Stimulated activated CD4-positive, alpha-beta T cell treated with anti-CD3 and anti-CD28 coated beads, Interleukin-15, amount 100 ng/mL, for 1 hour (primary cell): ENCODE measurements around the gene EME1.
A peak's percentile ranks its signal among the peaks of the same experiment; 100 is the strongest.
"Not testable (repeated sequence)": the region's sequence is repeated elsewhere in the genome, so short reads cannot be mapped to it uniquely, and the experiment has no call there.

Experiments
- DNase-seq, 2 donors: peaks; one replicate each; pipeline ENCODE4 v3.0.0-alpha.2; 2020; ENCODE audit warnings: low read depth in 1 of 2, low spot score in 1 of 2

EME1 gene

DNA sequence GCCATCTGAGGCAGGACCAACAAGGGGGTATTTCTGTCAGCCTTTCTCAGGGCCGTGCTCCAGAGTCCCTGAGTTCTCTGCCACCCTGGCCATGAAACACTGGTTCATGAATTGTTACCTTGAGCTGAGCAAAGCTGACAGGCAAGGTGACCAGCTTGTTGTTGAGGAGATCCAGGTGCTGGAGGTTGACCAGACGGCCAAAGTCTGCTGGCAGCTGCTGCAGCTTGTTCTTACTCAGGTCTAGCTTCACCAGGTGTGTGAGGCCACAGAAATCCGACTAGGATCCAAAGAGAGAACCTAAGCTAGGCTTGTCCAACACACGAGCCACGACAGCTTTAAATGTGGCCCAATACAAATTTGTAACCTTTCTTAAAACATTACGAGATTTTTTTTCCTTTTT is 19.6 kb downstream of the EME1 start:
- no peak for DNase-seq

DNA sequence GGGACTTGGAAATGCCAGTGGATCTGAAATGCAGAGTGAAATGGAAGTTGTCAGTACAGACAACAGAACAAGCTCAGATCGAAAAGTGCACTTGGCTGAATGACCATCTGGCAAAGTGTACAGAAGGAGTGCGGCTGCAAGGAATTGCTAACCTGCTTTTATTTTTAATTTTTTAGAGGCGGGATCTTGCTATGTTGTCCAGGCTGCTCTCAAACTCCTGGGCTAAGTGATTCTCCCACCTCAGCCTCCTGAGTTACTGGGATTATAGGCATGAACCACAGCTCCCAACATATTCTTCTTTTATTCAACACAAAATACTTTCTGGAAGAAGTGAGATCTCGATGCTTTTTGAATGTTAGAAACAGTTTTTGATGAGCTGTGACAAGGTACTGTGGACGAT is 20.7 kb downstream of the EME1 start:
- no peak for DNase-seq

DNA sequence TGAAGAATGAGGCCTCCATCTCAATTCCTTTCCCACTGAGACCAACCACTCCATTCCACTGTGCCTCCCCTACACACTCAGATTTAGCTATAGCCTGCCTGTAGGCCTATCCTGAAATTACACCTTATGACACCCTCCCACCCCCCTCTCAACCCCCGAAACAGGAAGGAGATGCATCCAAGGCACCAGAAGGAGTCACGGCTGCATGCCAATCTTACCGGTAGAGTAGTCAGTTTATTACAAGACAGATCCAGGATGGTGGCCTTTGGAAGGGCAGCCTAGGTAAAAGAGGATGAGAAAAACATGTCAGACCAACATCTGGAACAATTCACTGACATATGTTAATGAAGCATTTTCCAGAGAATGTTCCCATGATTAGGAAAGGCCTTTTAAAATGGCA is 21.7 kb downstream of the EME1 start:
- no peak for DNase-seq

- DNase-seq, result peak in 1 of 2 donors; percentile 11
Observed at GRCh38 chr17:50396261-50397110, 23.5 kb downstream of the EME1 start.

- peak; percentile 87 to 88 for DNase-seq
Observed at GRCh38 chr17:50397111-50397918, 24.3 kb downstream of the EME1 start, which contains the start of gene LRRC59. Gene LRRC59 (minus strand): TSS chr17:50397523. CDS start chr17:50397317, 206 bp downstream.

GRCh38 chr17:50397919-50398285 is 24.9 kb downstream of the EME1 start:
- no peak for DNase-seq

- not testable (repeated sequence) for DNase-seq
Observed at GRCh38 chr17:50398672-50399071, 25.6 kb downstream of the EME1 start.

GRCh38 chr17:50399591-50399990 is 26.6 kb downstream of the EME1 start:
- not testable (repeated sequence) for DNase-seq

GRCh38 chr17:50405351-50405750 is 32.3 kb downstream of the EME1 start:
- DNase-seq, result not testable (repeated sequence)

DNA sequence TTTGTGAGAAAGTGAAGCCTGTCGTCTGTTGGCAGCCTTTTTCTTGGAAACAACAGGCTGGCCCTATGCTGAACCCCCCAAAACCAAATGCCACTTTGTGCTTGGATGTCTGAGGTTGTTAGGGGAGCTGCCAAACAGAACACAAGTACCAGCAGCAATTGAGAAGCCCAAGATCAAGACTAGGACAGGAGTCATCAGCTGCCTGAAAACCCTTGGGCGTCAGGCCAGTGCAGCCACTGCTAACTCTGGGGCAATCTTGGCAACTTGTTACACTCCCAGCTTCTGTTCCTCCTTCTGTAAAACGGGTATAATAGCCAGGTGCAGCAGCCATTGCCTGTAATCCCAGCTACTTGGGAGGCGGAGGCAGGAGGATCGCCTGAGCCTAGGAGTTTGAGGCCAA is 33.5 kb downstream of the EME1 start:
- no peak for DNase-seq

- no peak for DNase-seq
Observed at GRCh38 chr17:50407921-50408320, 34.9 kb downstream of the EME1 start.

DNA sequence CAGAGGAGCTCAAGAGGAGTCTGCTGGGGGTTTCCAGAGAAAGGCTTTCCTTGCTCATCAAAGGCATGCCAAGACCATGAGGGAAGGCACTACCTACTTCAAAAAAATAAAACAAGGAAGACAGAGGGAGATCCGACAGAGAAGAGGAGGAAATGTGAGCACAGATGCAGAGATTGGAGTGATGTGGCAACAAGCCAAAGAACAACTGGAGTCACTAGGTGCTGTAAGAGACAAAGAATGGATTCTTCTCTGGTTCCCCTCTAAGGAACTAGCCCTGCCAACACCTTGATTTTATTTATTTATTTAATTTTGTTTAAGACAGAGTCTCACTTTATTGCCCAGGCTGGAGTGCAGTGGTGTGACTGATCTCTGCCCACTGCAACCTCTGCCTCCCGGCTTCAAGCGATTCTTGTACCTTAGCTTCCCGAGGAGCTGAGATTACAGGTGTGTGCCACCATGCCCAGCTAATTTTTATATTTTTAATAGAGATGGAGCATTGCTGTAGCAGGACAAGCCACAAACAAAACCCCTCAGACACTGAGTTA is 39.2 kb downstream of the EME1 start:
- no peak for DNase-seq

- DNase-seq, result no peak
Observed at GRCh38 chr17:50414808-50415207, 41.8 kb downstream of the EME1 start.

DNA sequence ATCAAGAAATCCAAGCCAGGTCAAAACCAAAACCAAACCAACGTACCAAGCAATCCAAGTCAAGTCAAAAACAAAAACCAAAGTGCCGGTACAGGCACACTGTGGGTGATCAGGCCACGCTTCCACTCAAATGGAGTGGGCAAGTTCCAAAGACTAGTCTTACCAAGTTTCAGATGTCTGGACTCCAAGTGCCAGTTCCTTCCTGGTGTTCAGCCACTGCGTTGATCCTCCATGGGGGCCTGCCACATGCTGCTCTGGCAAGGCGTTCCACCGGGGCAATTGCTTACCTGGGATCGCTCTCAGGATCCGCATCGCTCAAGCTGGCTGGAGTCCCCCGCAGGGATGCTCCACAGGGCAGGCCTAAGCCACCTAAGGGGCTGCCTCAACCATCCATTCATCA is 46.5 kb downstream of the EME1 start:
- DNase-seq, result not testable (repeated sequence)

DNA sequence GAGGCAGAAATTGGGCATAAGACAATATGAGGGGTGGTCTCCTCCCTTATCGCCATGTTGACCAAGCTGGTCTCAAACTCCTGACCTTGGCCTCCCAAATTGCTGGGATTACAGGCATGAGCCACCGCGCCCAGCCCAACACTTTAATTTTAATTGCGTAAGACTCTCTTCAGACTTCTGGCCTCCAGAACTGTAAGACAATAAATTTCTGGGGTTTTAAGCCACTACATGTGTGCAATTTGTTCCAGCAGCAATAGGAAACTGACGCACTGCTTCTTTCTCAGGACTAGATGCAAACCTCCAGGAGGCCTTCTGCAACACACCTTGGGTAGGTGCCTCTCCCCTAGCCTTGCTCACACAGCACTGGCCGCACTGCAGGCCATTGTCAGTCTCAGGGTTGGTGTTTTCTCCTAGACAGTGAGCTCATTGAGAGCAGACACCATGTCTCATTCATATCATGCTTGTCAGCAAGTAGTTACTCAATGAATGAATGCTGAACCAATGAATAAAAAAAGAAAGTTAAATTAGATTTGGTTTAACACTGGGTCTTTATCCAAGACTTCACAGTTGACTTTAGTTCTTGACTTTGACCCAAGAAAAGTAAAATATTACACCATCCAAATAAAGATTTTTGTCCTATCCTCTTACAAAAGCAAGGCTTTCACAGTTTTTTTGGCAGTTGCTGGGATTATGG is 47.5 kb downstream of the EME1 start:
- DNase-seq, result no peak

GRCh38 chr17:50421308-50422051 is 48.5 kb downstream of the EME1 start:
- DNase-seq, result no peak

DNA sequence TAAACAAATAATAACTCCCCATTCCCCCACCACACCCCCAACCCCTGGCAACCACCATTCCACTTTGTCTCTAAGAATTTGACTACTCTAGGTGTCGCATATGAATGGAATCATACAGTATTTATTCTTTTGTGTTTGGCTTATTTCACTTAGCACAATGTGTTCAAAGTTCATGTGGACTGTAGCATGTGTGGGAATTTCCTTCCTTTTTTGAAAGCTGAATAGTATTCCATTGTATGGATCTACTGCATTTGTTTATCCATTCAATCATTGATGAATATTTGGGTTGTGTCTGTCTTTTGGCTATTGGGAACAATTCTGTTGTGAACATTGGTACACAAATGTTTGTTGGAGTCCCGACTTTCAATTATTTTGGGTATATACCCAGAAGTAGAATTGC is 49.7 kb downstream of the EME1 start:
- DNase-seq, result no peak

DNA sequence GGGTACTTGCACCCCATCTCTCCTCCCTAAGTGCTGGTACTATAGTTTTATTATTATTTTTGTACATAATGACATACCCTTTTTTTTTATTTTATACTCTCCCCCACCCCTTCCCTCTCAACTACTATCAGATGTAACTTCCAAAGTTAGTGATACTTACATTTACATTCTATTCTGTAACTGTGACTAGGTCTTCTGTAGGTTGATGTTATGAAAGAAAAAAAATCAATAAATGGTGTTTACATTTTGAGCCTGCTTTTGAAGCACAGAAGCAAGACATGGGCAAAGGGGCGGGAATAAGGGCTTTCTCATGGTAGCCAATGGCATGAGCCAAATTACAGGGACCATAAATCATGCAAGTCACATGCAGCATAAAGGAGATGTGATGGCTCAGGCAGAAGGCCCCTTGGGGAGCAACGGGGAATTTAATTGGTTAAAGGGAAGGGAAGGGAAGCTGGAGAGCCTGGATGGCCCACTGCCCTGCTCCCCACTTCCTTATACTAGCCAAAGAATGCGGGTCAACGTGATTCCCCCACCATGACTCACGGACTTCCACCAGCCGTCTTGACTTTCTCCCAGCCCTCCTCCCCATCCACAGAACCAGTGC is 50.6 kb downstream of the EME1 start:
- DNase-seq, result no peak

- DNase-seq, result no peak
Observed at GRCh38 chr17:50424246-50424995, 51.4 kb downstream of the EME1 start.
